HepG2 (cell line): ENCODE data around the gene USP9Y. TPM values are rescaled to one million over a fixed set of nuclear protein-coding genes. Genes with fewer than 3 reads are reported as not detected.

Experiments
- ATAC-seq: fragments of 200-7000 bp; cut with Tn5 transposase; 3 replicates; pipeline ENCODE4 v1.9.1; 2020; ENCODE audit warnings: mild to moderate bottlenecking, moderate library complexity
- BruUV-seq: library from RNA; stranded (reverse); fragments of 400-500 nt; replicated peaks from 2 replicates; lab custom pipeline; 2021; lab: Mats Ljungman, UMichigan
- CTCF ChIA-PET: fragments of 300-600 bp; formaldehyde crosslinking; extraction: SDS; loops from one replicate; lab custom pipeline; 2021; ENCODE audit warnings: low total read pairs, inconsistent platforms, low intra/inter-chr PET ratio; lab: Yijun Ruan, JAX
- POLR2A ChIA-PET: fragments of 350-600 bp; sonication (Branson Sonifier 250); formaldehyde crosslinking; loops from one replicate; lab custom pipeline; 2020; ENCODE audit warnings: antibody characterized with exemption, inconsistent platforms; lab: Yijun Ruan, JAX
- DNase-seq: peaks from one replicate; pipeline ENCODE4 v3.0.0-alpha.2; 2015; ENCODE audit warnings: low spot score
- FAIRE-seq: peaks from 3 replicates; lab custom pipeline; 2011; peaks lifted over from hg19 to GRCh38; lab: Jason Lieb, UNC
- H2AFZ ChIP-seq: one replicate; pipeline ENCODE4 v1.6.1; 2011; ENCODE audit warnings: low read length, inconsistent platforms
- H3K27ac ChIP-seq: fragments of 300-600 bp; 3 replicates; pipeline ENCODE4 v1.8.0; 2011; ENCODE audit warnings: mixed run types, mild to moderate bottlenecking, mixed read lengths, low read length, inconsistent platforms; ENCODE audit not compliant: insufficient read depth; ENCODE audit errors: extremely low read length
- H3K27me3 ChIP-seq, 2 experiments: fragments of 200-600 bp in 1 of 2; 2 replicates in 1 of 2; 3 replicates in 1 of 2; pipeline versions ENCODE4 v1.6.0 to v1.8.0; 2011; ENCODE audit warnings: low read length in 2 of 2, mild to moderate bottlenecking in 2 of 2, moderate library complexity in 2 of 2, inconsistent platforms in 1 of 2; ENCODE audit not compliant: insufficient read depth in 2 of 2, control insufficient read depth in 1 of 2
- H3K36me3 ChIP-seq, 2 experiments: fragments of 200-600 bp in 1 of 2; replicated peaks in 1 of 2; 2 replicates in 1 of 2; 3 replicates in 1 of 2; pipeline versions ENCODE4 v1.5.1 to v1.8.0; 2011; ENCODE audit warnings: low read length in 2 of 2, inconsistent platforms in 1 of 2; ENCODE audit not compliant: insufficient read depth in 2 of 2, control insufficient read depth in 1 of 2
- H3K4me1 ChIP-seq: 2 replicates; pipeline ENCODE4 v1.5.1; 2012; ENCODE audit warnings: low read length, inconsistent platforms; ENCODE audit not compliant: insufficient read depth
- H3K4me2 ChIP-seq: 2 replicates; pipeline ENCODE4 v1.6.0; 2011; ENCODE audit warnings: low read depth, low read length, inconsistent platforms
- H3K4me3 ChIP-seq, 3 experiments: fragments of 200-600 bp in 1 of 3; sonication (generic), shearing (Covaris generic) in 1 of 3; replicated peaks in 1 of 3; 2 replicates each; pipeline ENCODE4 v1.5.1; 2011 to 2016; ENCODE audit warnings: low read length in 3 of 3, inconsistent platforms in 2 of 3, low read depth in 2 of 3, mild to moderate bottlenecking in 2 of 3, control low read depth in 1 of 3, mixed read lengths in 1 of 3; ENCODE audit not compliant: insufficient read depth in 1 of 3
- H3K79me2 ChIP-seq: one replicate; pipeline ENCODE4 v1.6.1; 2011; ENCODE audit warnings: low read length, inconsistent platforms; ENCODE audit not compliant: insufficient read depth
- H3K9ac ChIP-seq: 2 replicates; pipeline ENCODE4 v1.6.0; 2011; ENCODE audit warnings: mild to moderate bottlenecking, low read depth, low read length, inconsistent platforms; ENCODE audit not compliant: insufficient read depth
- H3K9me3 ChIP-seq: 2 replicates; pipeline ENCODE4 v1.5.1; 2012; ENCODE audit warnings: mild to moderate bottlenecking, low read length
- H4K20me1 ChIP-seq: 2 replicates; pipeline ENCODE4 v1.6.0; 2011; ENCODE audit warnings: inconsistent platforms, mild to moderate bottlenecking, low read length, moderate library complexity; ENCODE audit not compliant: insufficient read depth
- HIC2 ChIP-seq: sonication (generic); formaldehyde crosslinking; IDR thresholded peaks from 2 replicates; pipeline ENCODE4 v1.9.0; 2022; ENCODE audit warnings: low read depth, missing genetic modification reagents
- NFAT5 ChIP-seq: sonication (generic); formaldehyde crosslinking; IDR thresholded peaks from 2 replicates; pipeline ENCODE4 v1.4.0; 2020; ENCODE audit warnings: missing genetic modification reagents
- in situ Hi-C: cut with HindIII; loops from 2 replicates; pipeline ENCODE4 v1.10.0; 2017; ENCODE audit warnings: low pct_unique_long_range_greater_than_20kb; ENCODE audit not compliant: extremely low pct_ligation_motif_present
- intact Hi-C: fragments of 100-400 bp; cut with micrococcal nuclease; formaldehyde crosslinking; loops from one replicate; pipeline ENCODE4 v1.10.0; 2022; ENCODE audit not compliant: unreplicated experiment
- polyA plus RNA-seq, 8 experiments: library from polyadenylated mRNA; depleted of rRNA in 3 of 8; stranded (reverse) in 7 of 8; unstranded in 1 of 8; fragments of >200 nt; fragmentation: Illumina TruSeq in 4 of 8; extraction: Trizol in 4 of 8; gene quantifications; 2 replicates each; pipeline versions ENCODE4 v1.2.1 to v1.2.3, GENCODE V29; 2011 to 2016; ENCODE audit warnings: low read depth in 4 of 8, missing spikeins in 1 of 8, mixed read lengths in 1 of 8; ENCODE audit not compliant: insufficient read depth in 1 of 8
- total RNA-seq, 5 experiments: library from RNA; depleted of rRNA; stranded (reverse); fragments of >200 nt; fragmentation: Illumina TruSeq; extraction: Trizol; gene quantifications; 2 replicates each; pipeline ENCODE4 v1.2.3, GENCODE V29; 2016; ENCODE audit warnings: low read depth in 1 of 5

The USP9Y gene
- total and polyA plus RNA-seq, 2 of the 13 experiments (the other 11 are each of a cell fraction or from before 2014, with no cell fraction given): 14.6 to 41.9 TPM

- Histone ChIP-seq H3K4me2 (no peak overlapping the region), H3K27ac (no peak overlapping the region), H2AFZ (no peak overlapping the region), H3K4me3 (no peak overlapping the region), H3K36me3 (no peaks in the 10 kb centered on the region; a peak in 2 of 5 replicates), H4K20me1 (no peaks in the 10 kb centered on the region), H3K4me1 (no peaks in the 10 kb centered on the region), H3K79me2 (no peaks in the 10 kb centered on the region), H3K9me3 (no peaks in the 10 kb centered on the region), H3K9ac (no peak overlapping the region), H3K27me3 (no peaks in the 10 kb centered on the region)
- intact Hi-C loops (no loop called here), in situ Hi-C loops (no loop called here)
- no TSS peak for BruUV-seq
- CTCF ChIA-PET: no interaction called here
- FAIRE-seq: no peak
- POLR2A ChIA-PET: no interaction called here
- no peak for ATAC-seq
- TF ChIP-seq HIC2 (CRISPR knock-in tag) (no peak), NFAT5 (CRISPR knock-in tag) (no peak)
- no peak for DNase-seq
Observed at GRCh38 chrY:12855791-12856275, 154.8 kb downstream of the USP9Y start.
